IMR-90 (cell line): Measurements from ENCODE around the gene CFDP1. TPM values are rescaled to one million over a fixed set of nuclear protein-coding genes. Genes with fewer than 3 reads are reported as not detected.

Experiments
- ATAC-seq: fragments of 200-7000 bp; cut with Tn5 transposase; 2 replicates; pipeline ENCODE4 v1.9.1; 2020; ENCODE audit warnings: low read depth, mild to moderate bottlenecking, moderate library complexity
- BruUV-seq: library from RNA; stranded (reverse); fragments of 400-500 nt; replicated peaks from 2 replicates; lab custom pipeline; 2021; lab: Mats Ljungman, UMichigan
- CTCF ChIA-PET: fragments of 300-600 bp; formaldehyde crosslinking; extraction: SDS; loops from one replicate; lab custom pipeline; 2021; ENCODE audit warnings: antibody characterized with exemption; lab: Yijun Ruan, JAX
- POLR2A ChIA-PET: fragments of 300-600 bp; sonication (Branson Sonifier 250); formaldehyde crosslinking; loops from one replicate; lab custom pipeline; 2022; ENCODE audit warnings: antibody characterized with exemption; ENCODE audit not compliant: unreplicated experiment; lab: Charles Lee
- DNase-seq: peaks from one replicate; pipeline ENCODE4 v3.0.0; 2013
- H2AFZ ChIP-seq: replicated peaks from 2 replicates; pipeline ENCODE3; 2013; ENCODE audit warnings: low read length, mild to moderate bottlenecking; ENCODE audit not compliant: poor library complexity
- H2AK5ac ChIP-seq: 2 replicates; pipeline ENCODE4 v1.6.1; 2013; ENCODE audit warnings: low read depth, low read length, inconsistent platforms
- H2AK9ac ChIP-seq: replicated peaks from 2 replicates; pipeline ENCODE3; 2013; ENCODE audit warnings: mild to moderate bottlenecking, low read depth, low read length, moderate library complexity; ENCODE audit not compliant: poor library complexity
- H2BK120ac ChIP-seq: 2 replicates; pipeline ENCODE4 v1.6.1; 2013; ENCODE audit warnings: low read depth, low read length, inconsistent platforms
- H2BK15ac ChIP-seq: 3 replicates; pipeline ENCODE4 v1.6.1; 2013; ENCODE audit warnings: low read depth, low read length, inconsistent platforms
- H2BK20ac ChIP-seq: 2 replicates; pipeline ENCODE4 v1.6.1; 2013; ENCODE audit warnings: low read depth, mild to moderate bottlenecking, inconsistent platforms, low read length, moderate library complexity
- H2BK5ac ChIP-seq: 2 replicates; pipeline ENCODE4 v1.6.1; 2013; ENCODE audit warnings: mild to moderate bottlenecking, low read depth, low read length, inconsistent platforms; ENCODE audit not compliant: poor library complexity, severe bottlenecking
- H3K14ac ChIP-seq: replicated peaks from 2 replicates; pipeline ENCODE4 v1.6.1; 2013; ENCODE audit warnings: low read depth, low read length, inconsistent platforms
- H3K18ac ChIP-seq: 2 replicates; pipeline ENCODE4 v1.6.1; 2013; ENCODE audit warnings: low read depth, low read length, control low read depth
- H3K23ac ChIP-seq: 2 replicates; pipeline ENCODE4 v1.6.1; 2013; ENCODE audit warnings: low read depth, low read length, inconsistent platforms
- H3K27ac ChIP-seq: 2 replicates; pipeline ENCODE4 v1.5.1; 2013; ENCODE audit warnings: mild to moderate bottlenecking, control low read depth, low read length; ENCODE audit not compliant: insufficient read depth
- H3K27me3 ChIP-seq: 2 replicates; pipeline ENCODE4 v1.6.1; 2013; ENCODE audit warnings: low read length; ENCODE audit not compliant: control insufficient read depth, insufficient read depth
- H3K36me3 ChIP-seq: 2 replicates; pipeline ENCODE4 v1.6.1; 2013; ENCODE audit warnings: low read length, mixed read lengths; ENCODE audit not compliant: control insufficient read depth, insufficient read depth
- H3K4ac ChIP-seq: 2 replicates; pipeline ENCODE4 v1.6.1; 2013; ENCODE audit warnings: low read depth, low read length, inconsistent platforms
- H3K4me1 ChIP-seq: 2 replicates; pipeline ENCODE4 v1.6.1; 2013; ENCODE audit warnings: low read length, mixed read lengths; ENCODE audit not compliant: control insufficient read depth, insufficient read depth
- H3K4me2 ChIP-seq: 2 replicates; pipeline ENCODE4 v1.6.1; 2013; ENCODE audit warnings: low read depth, mild to moderate bottlenecking, control low read depth, low read length, moderate library complexity
- H3K4me3 ChIP-seq: 2 replicates; pipeline ENCODE4 v1.5.1; 2013; ENCODE audit warnings: low read depth, mild to moderate bottlenecking, control low read depth, low read length, moderate library complexity; ENCODE audit not compliant: insufficient read depth
- H3K56ac ChIP-seq: 2 replicates; pipeline ENCODE4 v1.6.1; 2013; ENCODE audit warnings: low read length, inconsistent platforms; ENCODE audit not compliant: insufficient read depth; ENCODE audit errors: extremely low read depth
- H3K79me1 ChIP-seq, 2 experiments: 2 replicates each; pipeline ENCODE4 v1.6.1; 2013; ENCODE audit warnings: low read length in 2 of 2, inconsistent platforms in 1 of 2, low read depth in 1 of 2
- H3K9ac ChIP-seq: 2 replicates; pipeline ENCODE4 v1.6.1; 2013; ENCODE audit warnings: low read depth, low read length, control low read depth
- H3K9me1 ChIP-seq: 2 replicates; pipeline ENCODE4 v1.6.1; 2013; ENCODE audit warnings: low read length, inconsistent platforms; ENCODE audit not compliant: insufficient read depth
- H3K9me3 ChIP-seq: 2 replicates; pipeline ENCODE4 v1.6.1; 2013; ENCODE audit warnings: low read length; ENCODE audit not compliant: control insufficient read depth, insufficient read depth
- H4K20me1 ChIP-seq: 2 replicates; pipeline ENCODE4 v1.6.1; 2013; ENCODE audit warnings: low read length, inconsistent platforms; ENCODE audit not compliant: insufficient read depth
- H4K5ac ChIP-seq: 2 replicates; pipeline ENCODE4 v1.6.1; 2013; ENCODE audit warnings: mild to moderate bottlenecking, low read depth, low read length, control low read depth
- H4K8ac ChIP-seq, 2 experiments: 2 replicates each; pipeline ENCODE4 v1.6.1; 2013; ENCODE audit warnings: low read depth in 2 of 2, low read length in 2 of 2, control low read depth in 1 of 2, inconsistent platforms in 1 of 2
- H4K91ac ChIP-seq: 2 replicates; pipeline ENCODE4 v1.6.1; 2013; ENCODE audit warnings: low read depth, low read length, inconsistent platforms; ENCODE audit not compliant: insufficient read depth
- NFE2L2 ChIP-seq: fragments of 150-350 bp; IDR thresholded peaks from 2 replicates; pipeline ENCODE4 v1.6.1; 2016; ENCODE audit warnings: low read depth, mild to moderate bottlenecking, low read length
- RFX5 ChIP-seq: IDR thresholded peaks from 2 replicates; pipeline ENCODE4 v1.8.0; 2012; ENCODE audit warnings: low read depth, mild to moderate bottlenecking, low read length, moderate library complexity
- WGBS, 2 experiments: methylation state at CpG; one replicate each; pipeline versions ENCODE4 v1.1.5 to v1.1.7; 2013; ENCODE audit warnings: missing lambda C conversion rate in 2 of 2; ENCODE audit not compliant: insufficient read length in 1 of 2; ENCODE audit errors: extremely low coverage in 2 of 2; 5-methylcytosine and 5-hydroxymethylcytosine counted together
- dilution Hi-C: fragments of 300-500 bp; cut with HindIII; formaldehyde crosslinking; loops from one replicate; pipeline ENCODE4 v1.14.3; 2018; ENCODE audit warnings: low sequenced_read_pairs; ENCODE audit not compliant: unreplicated experiment
- in situ Hi-C: fragments of 300-500 bp; cut with MboI; formaldehyde crosslinking; loops from 3 replicates; pipeline ENCODE4 v1.14.3; 2019; ENCODE audit warnings: low sequenced_read_pairs, inconsistent platforms, mixed read lengths
- intact Hi-C: fragments of 100-400 bp; cut with micrococcal nuclease; formaldehyde crosslinking; loops from 2 replicates; pipeline ENCODE4 v1.10.0; 2022
- polyA plus RNA-seq, 3 experiments: library from polyadenylated mRNA; depleted of rRNA; stranded (reverse); fragments of >200 nt; gene quantifications; 2 replicates each; pipeline ENCODE4 v1.2.3, GENCODE V29; 2012; ENCODE audit warnings: low replicate concordance in 1 of 3
- total RNA-seq: library from RNA; depleted of rRNA; stranded (reverse); fragments of >200 nt; gene quantifications from 2 replicates; pipeline ENCODE4 v1.2.3, GENCODE V29; 2012
- TF ChIP-seq, protein P1 (sequence below): fragments of 150-350 bp; IDR thresholded peaks from 2 replicates; pipeline ENCODE4 v1.6.1; 2017; ENCODE audit warnings: mild to moderate bottlenecking, antibody characterized with exemption, low read length, low read depth

CFDP1 gene
- total and polyA plus RNA-seq, 2 of the 4 experiments (the other 2 are of a cell fraction): 15.6 to 38.7 TPM

DNA sequence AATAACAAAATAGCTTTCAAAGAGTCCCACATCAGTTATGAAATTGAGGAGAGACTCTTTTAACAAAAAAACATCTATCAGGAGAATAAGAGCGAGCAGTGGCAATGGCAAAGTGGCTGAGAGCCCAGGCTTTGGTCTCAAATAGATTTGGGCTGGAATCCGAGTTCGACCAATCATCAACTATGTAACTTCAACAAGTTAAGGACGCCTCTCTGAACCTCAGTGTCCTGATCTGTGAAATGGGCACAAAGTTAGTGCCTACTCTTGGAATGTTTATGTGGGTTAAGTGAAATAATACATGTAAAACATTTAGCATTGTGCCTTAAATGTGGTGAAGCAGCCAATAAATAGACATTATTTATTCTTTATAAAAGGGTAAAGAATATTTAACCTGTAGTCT lies 45.4 kb downstream of the CFDP1 start:
- 100% methylated on average over 2 of the region's 4 CpGs; no CpG with 5 or more reads in 1 of the 2 experiments for WGBS, 2 experiments
- POLR2A ChIA-PET: no interaction called here

More for the DNA sequence above, 45.4 kb downstream of the CFDP1 start:
- no peak for TF ChIP-seq NFE2L2
- TF ChIP-seq, protein P1, sequence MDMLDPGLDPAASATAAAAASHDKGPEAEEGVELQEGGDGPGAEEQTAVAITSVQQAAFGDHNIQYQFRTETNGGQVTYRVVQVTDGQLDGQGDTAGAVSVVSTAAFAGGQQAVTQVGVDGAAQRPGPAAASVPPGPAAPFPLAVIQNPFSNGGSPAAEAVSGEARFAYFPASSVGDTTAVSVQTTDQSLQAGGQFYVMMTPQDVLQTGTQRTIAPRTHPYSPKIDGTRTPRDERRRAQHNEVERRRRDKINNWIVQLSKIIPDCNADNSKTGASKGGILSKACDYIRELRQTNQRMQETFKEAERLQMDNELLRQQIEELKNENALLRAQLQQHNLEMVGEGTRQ: no peak
- no peak for TF ChIP-seq RFX5
- no peak overlapping the region for H3K27ac ChIP-seq
- H3K9me3 ChIP-seq: no peaks in the 10 kb centered on the region
- in situ Hi-C loops: loop anchor here (5.0 kb wide), 1 partner anchor 156 kb away; no protein-coding TSS in a partner anchor
- no peak overlapping the region for H3K4ac ChIP-seq
- H3K9ac ChIP-seq: no peak overlapping the region
- H4K8ac ChIP-seq: no peak overlapping the region
- H2AK5ac ChIP-seq: no peak overlapping the region
- CTCF ChIA-PET: interaction anchor here (1.0 kb wide), 1 partner anchor 154 kb away, joined by 4 read pairs; no protein-coding TSS in a partner anchor
- H4K20me1 ChIP-seq: 0 out of 2 replicates have a peak, but pooled peaks cover 5% of the 10 kb centered on the region
- intact Hi-C loops: no loop called here
- H2BK5ac ChIP-seq: no peak overlapping the region
- H2BK20ac ChIP-seq: no peak overlapping the region
- no peak overlapping the region for H2AK9ac ChIP-seq
- no peak overlapping the region for H3K4me2 ChIP-seq
- peaks cover 6% of the 10 kb centered on the region for H3K36me3 ChIP-seq
- H3K56ac ChIP-seq: no peak overlapping the region
- H2AFZ ChIP-seq: no peak overlapping the region
- no peak overlapping the region for H4K91ac ChIP-seq
- peaks cover 6% of the 10 kb centered on the region for H3K9me1 ChIP-seq
- no peak overlapping the region for H2BK15ac ChIP-seq
- no peak overlapping the region for H3K4me3 ChIP-seq
- peaks cover 11 to 36% of the 10 kb centered on the region in 2 experiments for H3K79me1 ChIP-seq
- H2BK120ac ChIP-seq: no peak overlapping the region
- dilution Hi-C loops: no loop called here
- no peaks in the 10 kb centered on the region for H3K27me3 ChIP-seq
- H3K14ac ChIP-seq: no peak overlapping the region
- peaks cover 12% of the 10 kb centered on the region for H3K4me1 ChIP-seq
- BruUV-seq: no TSS peak
- H4K5ac ChIP-seq: no peak overlapping the region
- H3K23ac ChIP-seq: no peak overlapping the region
- no peak for ATAC-seq
- DNase-seq: no peak
- no peak overlapping the region for H3K18ac ChIP-seq
